Ectodermal cell (in vitro differentiated cells): ENCODE data around the gene SLC22A24.
"Not testable (repeated sequence)": the region's sequence is repeated elsewhere in the genome, so short reads cannot be mapped to it uniquely, and the experiment has no call there.

Experiments
- H3K27ac ChIP-seq: 2 replicates; pipeline ENCODE4 v1.7.0; 2013; ENCODE audit warnings: mild to moderate bottlenecking, low read depth, low read length; ENCODE audit not compliant: insufficient read depth, poor library complexity, severe bottlenecking
- H3K27me3 ChIP-seq: 2 replicates; pipeline ENCODE4 v1.7.0; 2013; ENCODE audit warnings: mild to moderate bottlenecking, low read length; ENCODE audit not compliant: insufficient read depth, control insufficient read depth, poor library complexity, severe bottlenecking
- H3K36me3 ChIP-seq: one replicate; pipeline ENCODE4 v1.7.0; 2013; ENCODE audit warnings: low read length; ENCODE audit not compliant: control insufficient read depth, insufficient read depth
- H3K4me1 ChIP-seq: one replicate; pipeline ENCODE4 v1.7.0; 2013; ENCODE audit warnings: low read length; ENCODE audit not compliant: control insufficient read depth, insufficient read depth
- H3K4me3 ChIP-seq: 2 replicates; pipeline ENCODE4 v1.7.0; 2013; ENCODE audit warnings: low read depth, low read length, control low read depth; ENCODE audit not compliant: insufficient read depth
- H3K9me3 ChIP-seq: 2 replicates; pipeline ENCODE4 v1.7.0; 2013; ENCODE audit warnings: mild to moderate bottlenecking, low read length, moderate library complexity; ENCODE audit not compliant: control insufficient read depth
- WGBS, 2 experiments: methylation state at CpG; one replicate each; pipeline ENCODE4 v1.1.7; 2013; ENCODE audit warnings: missing lambda C conversion rate in 2 of 2; 5-methylcytosine and 5-hydroxymethylcytosine counted together

The SLC22A24 gene

GRCh38 chr11:63080682-63081081 lies 63.3 kb downstream of the SLC22A24 start:
- Histone ChIP-seq H3K27me3 (no peaks in the 10 kb centered on the region), H3K36me3 (no peaks in the 10 kb centered on the region), H3K4me3 (no peak overlapping the region), H3K27ac (no peak overlapping the region), H3K9me3 (no peaks in the 10 kb centered on the region), H3K4me1 (no peaks in the 10 kb centered on the region)
- WGBS, 2 experiments = 79 to 94% methylated on average over 2 of the region's 2 CpGs

- not testable (repeated sequence) for H3K4me1 ChIP-seq, H3K36me3 ChIP-seq, H3K9me3 ChIP-seq, H3K27me3 ChIP-seq, H3K27ac ChIP-seq, H3K4me3 ChIP-seq
- 89 to 92% methylated on average over 1 of the region's 1 CpG for WGBS, 2 experiments
Measured at GRCh38 chr11:63046203-63046602, 97.8 kb downstream of the SLC22A24 start.

- no peaks in the 10 kb centered on the region for H3K27me3 ChIP-seq
- 82 to 95% methylated on average over 3 of the region's 3 CpGs for WGBS, 2 experiments
Measured at GRCh38 chr11:63042596-63042995, 101.4 kb downstream of the SLC22A24 start.

GRCh38 chr11:63032457-63032856 lies 111.6 kb downstream of the SLC22A24 start:
- Histone ChIP-seq H3K4me3 (no peak overlapping the region), H3K36me3 (no peaks in the 10 kb centered on the region), H3K4me1 (no peaks in the 10 kb centered on the region), H3K27me3 (no peaks in the 10 kb centered on the region), H3K27ac (no peak overlapping the region), H3K9me3 (no peaks in the 10 kb centered on the region)
- WGBS, 2 experiments = 96 to 98% methylated on average over 4 of the region's 4 CpGs

More at GRCh38 chr11:63042596-63042995, 101.4 kb downstream of the SLC22A24 start:
- Histone ChIP-seq H3K4me3 (no peak overlapping the region), H3K9me3 (no peaks in the 10 kb centered on the region), H3K27ac (no peak overlapping the region), H3K36me3 (no peaks in the 10 kb centered on the region), H3K4me1 (no peaks in the 10 kb centered on the region)
